Cerebellar cortex (tissue), 1 donor: ENCODE measurements around the gene TTYH2.

Experiments used
- DNase-seq: peaks from one replicate; pipeline ENCODE4 v3.0.0-alpha.2; 2015; ENCODE audit warnings: low spot score

Gene TTYH2

GRCh38 chr17:74192950-74193781 lies 20.2 kb upstream of the TTYH2 start:
- DNase-seq: no peak

- no peak for DNase-seq
These were observed 18.7 kb upstream of the TTYH2 start for GRCh38 chr17:74194682-74195081.

GRCh38 chr17:74196541-74197317 lies 16.6 kb upstream of the TTYH2 start:
- DNase-seq: no peak

GRCh38 chr17:74197801-74198200 lies 15.6 kb upstream of the TTYH2 start:
- no peak for DNase-seq

GRCh38 chr17:74198694-74199093 lies 14.7 kb upstream of the TTYH2 start:
- no peak for DNase-seq

DNA sequence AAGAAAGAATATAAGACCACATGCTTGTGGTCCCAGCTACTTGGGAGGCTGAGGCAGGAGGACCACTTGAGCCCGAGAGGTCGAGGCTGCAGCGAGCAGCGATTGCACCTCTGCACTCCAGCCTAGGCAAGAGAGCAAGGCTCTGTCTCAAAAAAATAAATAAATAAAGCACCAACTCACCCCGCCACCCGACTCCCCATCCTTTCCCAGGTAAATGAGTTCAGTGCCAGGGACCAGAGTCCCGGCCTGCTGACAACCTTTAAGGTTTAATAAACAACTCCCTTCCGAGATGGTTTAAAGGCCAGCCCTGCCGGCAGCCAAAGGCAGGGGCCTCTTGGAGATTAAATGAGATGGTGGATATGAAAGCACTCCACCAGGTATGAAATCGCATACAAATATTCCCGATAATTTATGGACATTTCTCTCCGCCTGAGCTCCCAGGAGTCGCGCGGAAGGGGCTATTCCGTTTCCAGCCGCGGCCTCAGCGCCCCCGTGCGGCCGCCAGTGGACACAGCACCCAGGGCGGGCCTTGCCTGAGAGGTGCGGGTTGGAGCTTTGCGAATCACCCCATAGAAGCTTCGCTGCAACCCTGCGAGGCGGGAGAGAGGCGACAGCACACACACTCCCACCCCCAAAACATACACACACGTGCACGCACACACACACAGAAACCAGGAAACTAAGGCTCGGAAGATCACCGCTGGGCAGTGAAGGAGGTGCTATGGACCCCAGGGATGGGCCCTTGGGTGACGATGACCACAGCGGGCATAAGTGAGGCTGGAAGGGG lies 13.9 kb upstream of the TTYH2 start:
- DNase-seq: peak; percentile 60

DNA sequence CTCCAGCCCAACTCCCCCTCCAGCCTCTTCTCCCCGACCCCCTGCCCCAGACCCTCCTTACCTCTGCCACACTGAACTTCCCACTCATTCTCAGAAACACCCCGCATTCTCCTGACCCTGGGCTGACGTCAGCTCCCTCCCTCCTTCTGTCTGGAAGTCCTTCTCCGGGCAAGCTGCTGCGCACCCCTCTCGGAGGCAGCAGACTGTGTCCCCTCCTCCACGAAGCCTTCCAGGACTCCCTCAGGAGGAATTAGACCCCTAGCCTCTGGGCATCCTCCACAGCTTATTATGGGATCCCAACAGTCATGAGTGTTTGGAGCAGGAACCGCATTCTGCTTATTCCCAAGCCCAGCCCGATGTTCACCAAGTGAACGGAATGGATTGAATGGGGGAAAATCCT lies 13.3 kb upstream of the TTYH2 start:
- no peak for DNase-seq

DNA sequence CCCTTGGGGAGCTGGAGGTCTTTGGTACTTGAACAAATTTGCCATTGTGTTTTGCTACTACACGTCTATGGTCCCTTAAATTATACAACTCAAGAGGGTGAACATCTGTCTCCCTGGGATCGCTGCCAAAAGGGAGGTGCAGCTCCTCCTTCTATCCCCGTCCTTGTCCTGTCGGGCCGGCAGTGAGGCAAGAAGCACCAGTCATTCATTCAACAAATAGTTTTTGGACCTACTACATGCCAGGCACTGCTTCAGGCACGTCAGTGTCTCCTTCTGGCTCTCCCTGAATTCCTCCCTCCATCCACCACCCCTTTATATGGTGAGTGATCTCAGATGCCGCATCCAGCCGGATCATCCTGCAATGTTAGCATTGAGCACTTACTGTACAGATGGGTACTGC lies 12.1 kb upstream of the TTYH2 start:
- no peak for DNase-seq

GRCh38 chr17:74201948-74202347 lies 11.4 kb upstream of the TTYH2 start:
- no peak for DNase-seq

GRCh38 chr17:74202938-74203337 lies 10.4 kb upstream of the TTYH2 start:
- DNase-seq: no peak

DNA sequence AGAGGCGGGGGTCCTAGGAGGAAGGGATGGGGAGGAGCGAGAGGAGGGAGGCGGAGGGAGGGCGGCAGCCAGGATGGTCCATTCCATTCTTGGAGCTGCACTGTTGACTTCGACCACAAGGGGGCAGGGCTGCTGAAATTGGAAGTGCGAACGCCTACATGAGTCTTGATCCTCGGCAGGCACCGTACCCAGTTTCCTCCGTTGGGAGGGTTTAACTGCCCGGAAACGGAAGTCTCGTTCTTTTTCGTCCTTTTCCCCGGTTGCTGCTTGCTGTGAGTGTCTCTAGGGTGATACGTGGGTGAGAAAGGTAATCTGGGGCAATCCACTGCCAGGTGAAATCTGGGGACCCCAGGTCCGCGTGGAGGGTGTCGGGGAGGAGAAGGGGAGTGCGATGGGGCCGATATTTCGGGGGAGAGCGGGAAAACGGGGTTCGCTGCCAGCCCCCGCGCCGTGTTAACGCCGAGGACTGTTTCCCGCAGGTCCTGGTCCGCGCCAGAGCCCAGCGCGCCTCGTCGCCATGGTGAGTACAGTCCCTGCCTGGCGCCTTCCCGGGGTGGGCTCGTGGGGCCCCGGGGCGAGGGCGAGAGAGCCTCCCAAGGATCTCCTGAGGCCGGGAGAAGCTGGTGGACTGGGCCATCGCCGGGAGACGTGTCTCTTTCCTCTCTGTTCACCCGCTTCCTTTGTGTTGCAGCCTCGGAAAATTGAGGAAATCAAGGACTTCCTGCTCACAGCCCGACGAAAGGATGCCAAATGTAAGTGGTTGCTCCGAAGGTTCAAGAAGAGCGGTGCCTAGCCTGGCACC lies 9.7 kb upstream of the TTYH2 start, which contains the start of gene RPL38:
Gene RPL38 (plus strand): TSS at position 240 of the 802 bp plus-strand sequence. CDS start 278 bp downstream, at position 518.
- DNase-seq: peak; percentile 98

GRCh38 chr17:74204474-74204873 lies 8.9 kb upstream of the TTYH2 start:
- no peak for DNase-seq

GRCh38 chr17:74205274-74205673 lies 8.1 kb upstream of the TTYH2 start:
- no peak for DNase-seq

GRCh38 chr17:74206332-74206818 lies 7.0 kb upstream of the TTYH2 start:
- DNase-seq: no peak

GRCh38 chr17:74210191-74211140 lies 2.9 kb upstream of the TTYH2 start:
- DNase-seq: peak; percentile 66

- DNase-seq: peak; percentile 52
These were observed 2.0 kb upstream of the TTYH2 start for GRCh38 chr17:74211141-74211911.

- DNase-seq: peak; percentile 35
These were observed 1.5 kb upstream of the TTYH2 start for GRCh38 chr17:74211912-74212208.

GRCh38 chr17:74212209-74212912 lies 1.0 kb upstream of the TTYH2 start:
- no peak for DNase-seq

- DNase-seq: no peak
These were observed 555 bp downstream of the TTYH2 start for GRCh38 chr17:74213861-74214391.
